ENCODE data around the gene EBF3.

Gene EBF3

GRCh38 chr10:129959544-129960480 lies 4.3 kb downstream of the EBF3 start:
- DNase-seq (ENCODE audit: low read depth in 3 of 3, low spot score in 1 of 3): no peak

GRCh38 chr10:129958629-129959543 lies 5.2 kb downstream of the EBF3 start:
- DNase-seq (ENCODE audit: low read depth in 3 of 3, low spot score in 1 of 3): no peak

DNA sequence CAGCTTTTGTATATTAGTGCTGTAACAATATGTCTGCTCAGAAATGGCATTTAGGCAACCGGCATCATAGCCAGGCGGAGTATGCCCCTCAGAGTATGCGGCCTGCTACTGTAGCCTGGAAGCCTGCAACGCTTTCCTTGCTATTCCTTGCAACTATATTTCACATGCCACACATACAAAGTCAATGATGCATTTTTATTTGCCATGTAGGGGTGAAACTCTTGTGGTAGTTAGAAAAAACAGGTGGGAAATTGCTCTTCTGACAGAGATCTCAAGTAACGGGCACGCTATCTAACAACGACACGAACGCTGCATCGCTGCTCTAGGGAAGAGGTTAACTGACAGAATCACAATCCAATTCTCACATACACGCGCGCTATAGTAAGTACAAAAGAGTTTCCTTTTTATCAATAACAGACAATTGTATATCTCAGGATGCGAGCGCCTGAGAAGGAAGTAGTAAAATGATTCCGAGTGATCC lies 5.9 kb downstream of the EBF3 start:
- DNase-seq (ENCODE audit: low read depth in 3 of 3, low spot score in 1 of 3): no peak

GRCh38 chr10:129956876-129957673 lies 7.0 kb downstream of the EBF3 start:
- no peak for DNase-seq (ENCODE audit: low read depth in 3 of 3, low spot score in 1 of 3)

GRCh38 chr10:129956286-129956670 lies 7.8 kb downstream of the EBF3 start:
- DNase-seq (ENCODE audit: low read depth in 3 of 3, low spot score in 1 of 3): no peak

- DNase-seq (ENCODE audit: low read depth in 3 of 3, low spot score in 1 of 3): no peak
These were observed 8.3 kb downstream of the EBF3 start for GRCh38 chr10:129955601-129956285.

DNA sequence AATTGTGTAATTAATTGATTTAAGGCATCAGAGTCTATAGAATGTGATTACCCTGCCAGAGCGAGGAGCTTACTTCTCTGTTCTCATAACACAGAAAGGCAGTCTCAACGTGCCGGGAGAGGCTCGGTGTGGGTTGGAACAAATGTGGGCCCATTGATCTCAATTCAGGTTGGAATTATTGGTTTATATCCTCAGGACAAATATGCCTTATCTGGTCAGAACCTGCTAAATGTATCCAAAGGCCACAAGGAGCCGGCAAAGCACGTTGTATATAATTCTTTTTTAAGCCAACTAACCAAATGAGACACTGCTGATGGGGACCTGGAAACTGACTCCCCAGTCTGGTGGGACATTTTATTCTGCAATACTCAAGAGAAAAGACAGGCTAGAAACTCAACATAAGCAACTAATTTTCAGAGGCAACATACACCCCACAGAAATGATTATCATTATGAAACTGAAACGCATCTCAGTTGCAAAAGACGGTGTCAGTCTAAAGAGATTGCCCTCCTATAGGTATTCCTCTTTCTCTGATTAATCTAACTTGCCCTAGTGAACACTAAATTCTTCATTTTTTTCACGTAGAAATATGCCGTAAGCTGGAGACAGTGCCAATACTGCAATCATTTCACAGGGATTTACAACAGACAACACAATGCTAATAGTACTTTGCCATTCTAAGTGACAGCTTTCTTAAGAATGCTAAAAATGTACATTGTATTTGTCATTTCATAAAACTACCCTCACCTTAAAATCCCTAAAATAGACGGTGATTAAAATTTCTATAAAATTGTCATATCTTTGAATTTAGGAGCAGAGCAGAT lies 9.4 kb downstream of the EBF3 start:
- DNase-seq (ENCODE audit: low read depth in 3 of 3, low spot score in 1 of 3): no peak

GRCh38 chr10:129953119-129954051 lies 10.7 kb downstream of the EBF3 start:
- no peak for DNase-seq (ENCODE audit: low read depth in 3 of 3, low spot score in 1 of 3)

GRCh38 chr10:129952378-129953118 lies 11.5 kb downstream of the EBF3 start:
- no peak for DNase-seq (ENCODE audit: low read depth in 3 of 3, low spot score in 1 of 3)

DNA sequence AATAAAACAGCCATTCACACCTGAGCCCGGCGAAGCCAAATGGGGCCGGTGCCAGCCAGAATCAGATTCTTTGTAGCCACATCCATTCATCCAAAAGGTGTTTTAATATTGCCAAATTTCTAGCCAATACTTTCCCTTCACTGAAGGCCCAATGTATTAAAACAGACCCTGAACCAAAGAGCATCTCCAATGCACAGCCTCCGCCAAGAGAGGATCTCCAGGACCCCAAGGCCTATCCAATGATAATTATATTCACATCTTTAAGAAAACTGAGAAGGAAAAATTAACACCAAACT lies 12.2 kb downstream of the EBF3 start:
- DNase-seq (ENCODE audit: low read depth in 3 of 3, low spot score in 1 of 3): no peak

DNA sequence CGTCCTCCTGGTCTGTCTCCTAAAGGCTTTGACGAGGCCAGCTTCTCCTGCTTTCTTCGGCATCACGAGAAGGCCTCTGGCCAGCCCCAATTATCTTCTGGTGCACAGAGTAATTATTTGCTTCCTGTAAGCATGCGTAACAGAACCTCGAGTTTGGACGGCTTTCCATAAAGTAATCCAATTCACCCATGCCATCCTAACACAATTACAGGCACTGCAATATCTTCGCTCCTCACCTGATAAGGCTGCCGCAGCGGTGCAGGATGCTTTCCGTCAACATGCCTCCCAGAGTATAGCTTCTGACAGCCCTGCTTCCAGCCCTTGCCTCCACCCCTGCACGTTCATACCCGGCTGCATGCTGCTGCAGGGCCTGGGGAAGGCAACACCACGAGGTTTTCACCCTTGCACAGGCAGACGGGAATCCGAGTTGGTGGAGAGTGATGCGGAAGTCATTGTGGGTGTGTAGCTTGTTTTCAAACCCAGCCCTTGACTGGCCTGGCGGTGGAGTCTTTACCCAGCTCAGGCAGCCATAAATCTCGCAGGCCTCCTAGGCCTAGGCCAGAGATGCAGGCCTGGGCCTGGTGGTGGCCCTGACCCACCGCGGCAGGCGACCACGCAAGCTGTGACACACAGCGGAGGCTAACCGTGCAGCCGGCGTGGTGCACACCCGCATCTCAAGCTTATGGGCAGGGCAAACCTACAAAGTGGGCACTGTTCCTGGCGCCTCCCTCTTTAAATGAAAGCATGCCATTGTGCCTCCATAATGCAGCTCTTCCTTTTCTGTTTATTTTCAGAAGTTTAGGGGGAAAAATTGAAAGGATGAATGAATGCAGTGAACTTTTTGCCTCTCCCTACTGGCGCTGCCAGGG lies 12.7 kb downstream of the EBF3 start:
- no peak for DNase-seq (ENCODE audit: low read depth in 3 of 3, low spot score in 1 of 3)

DNA sequence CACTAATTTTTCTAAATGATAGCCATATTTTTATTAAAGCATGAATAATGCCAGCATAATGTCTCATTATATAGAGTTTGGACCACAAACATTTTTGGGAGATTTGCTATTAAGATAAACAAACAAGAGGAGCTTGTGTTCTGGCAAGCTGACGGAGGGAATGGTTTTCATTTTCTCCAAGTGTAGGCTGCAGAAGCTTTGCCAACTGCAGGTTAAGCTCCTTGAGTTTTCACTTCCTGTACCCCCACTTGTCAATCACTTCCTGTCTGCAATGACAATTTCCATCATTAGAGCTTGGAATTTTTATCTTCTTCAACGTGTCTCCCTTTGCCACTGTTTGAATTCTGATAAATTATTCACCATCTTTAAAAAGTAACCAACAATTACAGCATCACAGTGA lies 13.4 kb downstream of the EBF3 start:
- no peak for DNase-seq (ENCODE audit: low read depth in 3 of 3, low spot score in 1 of 3)

DNA sequence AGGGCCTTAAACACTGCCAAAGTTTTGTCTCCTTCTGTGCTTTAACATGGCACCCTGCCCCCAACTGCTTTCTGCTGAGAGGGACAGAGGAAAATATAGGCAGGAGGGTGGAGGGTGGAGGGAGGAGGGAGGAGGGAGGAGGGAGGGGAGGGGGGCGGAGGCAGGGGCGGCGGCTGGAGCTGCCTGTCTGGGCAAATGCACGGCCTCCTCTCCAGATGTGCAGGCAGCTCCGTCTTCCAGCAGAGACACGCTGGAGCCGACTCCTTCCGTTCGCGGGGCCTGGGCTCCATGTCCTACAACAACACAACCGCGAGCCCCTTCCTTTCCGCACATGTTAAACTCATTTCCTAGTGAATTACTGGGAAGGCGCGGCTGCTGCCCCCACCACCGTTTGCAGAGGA lies 14.2 kb downstream of the EBF3 start:
- no peak for DNase-seq (ENCODE audit: low read depth in 3 of 3, low spot score in 1 of 3)

- DNase-seq (ENCODE audit: low read depth in 3 of 3, low spot score in 1 of 3): no peak
These were observed 14.7 kb downstream of the EBF3 start for GRCh38 chr10:129949411-129949810.

DNA sequence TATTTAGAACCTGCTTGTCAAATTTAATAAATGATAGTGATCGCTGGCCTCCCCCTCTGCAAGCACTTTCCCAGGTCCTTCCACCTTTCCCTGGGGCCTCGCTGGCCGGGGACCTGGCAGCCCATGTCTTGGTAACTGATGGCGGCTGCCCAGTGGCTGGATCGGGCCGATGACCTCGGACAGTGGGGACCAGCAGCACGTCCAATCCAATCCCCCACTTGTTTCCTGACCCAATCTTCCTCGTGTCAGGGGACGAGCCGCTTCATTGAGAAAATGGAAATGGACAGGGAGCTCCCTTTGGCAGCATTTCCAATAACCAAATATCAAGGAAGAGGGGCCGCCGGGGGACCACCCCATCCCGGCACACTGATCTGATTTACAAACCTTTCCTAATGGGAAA lies 17.2 kb downstream of the EBF3 start:
- no peak for DNase-seq (ENCODE audit: low read depth in 3 of 3, low spot score in 1 of 3)

GRCh38 chr10:129945941-129946760 lies 17.9 kb downstream of the EBF3 start:
- no peak for DNase-seq (ENCODE audit: low read depth in 3 of 3, low spot score in 1 of 3)
